ENCODE measurements around the gene SYP.

Gene SYP

DNA sequence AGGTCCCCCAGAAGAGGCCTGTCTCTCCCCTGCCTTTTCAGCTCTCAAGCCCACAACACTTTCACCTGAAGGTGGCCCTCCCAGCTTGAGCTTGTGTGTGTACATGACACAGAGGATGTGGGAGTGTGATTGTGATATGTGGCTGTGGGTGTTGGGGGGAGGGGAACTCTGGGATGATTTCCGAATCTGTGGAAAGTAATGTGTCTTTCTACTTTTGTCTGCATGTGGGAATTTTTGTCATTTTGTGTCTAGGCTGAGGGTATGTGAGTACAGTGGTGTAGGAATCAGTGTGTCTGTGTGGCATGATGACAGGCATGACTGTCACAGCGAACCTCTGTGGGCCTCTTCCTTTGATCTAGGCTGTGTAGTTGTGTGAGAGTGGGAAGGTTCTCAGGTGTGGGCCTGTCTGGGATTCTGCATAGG lies 6.4 kb downstream of the SYP start:
- in situ Hi-C loops (cut with MboI; ENCODE audit: low pct_unique_long_range_greater_than_20kb, low sequenced_read_pairs): no loop called here

DNA sequence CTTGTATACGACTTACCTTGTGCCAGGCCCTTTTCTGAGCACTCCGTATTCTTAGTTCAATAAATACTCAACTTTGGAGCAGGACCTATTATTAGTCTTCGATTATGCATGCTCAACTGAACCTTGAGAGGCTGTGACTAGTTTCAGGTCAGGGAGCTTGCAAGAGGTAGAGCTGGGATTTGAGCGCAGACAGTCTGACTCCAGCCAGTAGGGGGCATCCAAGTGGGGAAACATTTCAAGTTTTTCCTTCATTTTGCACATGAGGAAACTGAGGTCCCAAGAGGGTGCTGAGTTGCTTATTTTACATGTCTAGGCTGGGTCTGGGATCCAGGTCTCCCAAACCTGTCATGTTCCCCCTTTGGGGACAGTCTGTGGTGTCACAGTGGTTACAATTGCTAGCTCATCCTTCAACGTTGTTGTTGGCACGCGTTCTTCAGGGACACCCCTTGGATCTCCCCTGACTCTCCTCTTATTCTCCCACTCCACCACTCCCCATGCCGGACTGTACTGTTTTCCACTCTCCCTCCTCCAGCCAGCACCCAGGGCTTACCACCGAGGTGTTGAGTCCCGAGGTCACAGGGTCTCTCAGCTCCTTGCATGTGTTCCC lies 7.2 kb downstream of the SYP start:
- in situ Hi-C loops (cut with MboI; ENCODE audit: low pct_unique_long_range_greater_than_20kb, low sequenced_read_pairs): no loop called here
- peak; percentile 73 for DNase-seq

More for the DNA sequence above, 6.4 kb downstream of the SYP start:
- DNase-seq: no peak

DNA sequence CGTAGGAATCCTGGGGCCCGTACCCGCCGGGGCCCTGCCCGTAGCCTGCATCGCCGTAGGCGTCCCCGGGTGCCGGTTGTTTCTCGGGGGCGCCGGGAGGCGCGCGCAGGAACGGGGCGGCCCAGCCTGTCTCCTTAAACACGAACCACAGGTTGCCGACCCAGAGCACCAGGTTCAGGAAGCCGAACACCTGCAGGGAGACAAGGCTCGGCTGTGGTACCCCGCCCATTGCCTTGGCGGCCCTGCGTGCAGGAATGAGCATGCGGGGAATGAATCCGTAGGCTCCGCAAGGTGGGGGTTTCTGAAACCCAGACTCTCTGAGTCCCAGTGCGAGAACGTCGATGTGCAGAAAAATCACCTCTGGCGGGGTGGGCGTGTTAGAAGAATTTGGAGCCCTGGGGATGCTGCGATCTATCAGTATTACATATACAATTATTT lies 8.4 kb downstream of the SYP start:
- in situ Hi-C loops (cut with MboI; ENCODE audit: low pct_unique_long_range_greater_than_20kb, low sequenced_read_pairs): no loop called here
- DNase-seq: no peak

DNA sequence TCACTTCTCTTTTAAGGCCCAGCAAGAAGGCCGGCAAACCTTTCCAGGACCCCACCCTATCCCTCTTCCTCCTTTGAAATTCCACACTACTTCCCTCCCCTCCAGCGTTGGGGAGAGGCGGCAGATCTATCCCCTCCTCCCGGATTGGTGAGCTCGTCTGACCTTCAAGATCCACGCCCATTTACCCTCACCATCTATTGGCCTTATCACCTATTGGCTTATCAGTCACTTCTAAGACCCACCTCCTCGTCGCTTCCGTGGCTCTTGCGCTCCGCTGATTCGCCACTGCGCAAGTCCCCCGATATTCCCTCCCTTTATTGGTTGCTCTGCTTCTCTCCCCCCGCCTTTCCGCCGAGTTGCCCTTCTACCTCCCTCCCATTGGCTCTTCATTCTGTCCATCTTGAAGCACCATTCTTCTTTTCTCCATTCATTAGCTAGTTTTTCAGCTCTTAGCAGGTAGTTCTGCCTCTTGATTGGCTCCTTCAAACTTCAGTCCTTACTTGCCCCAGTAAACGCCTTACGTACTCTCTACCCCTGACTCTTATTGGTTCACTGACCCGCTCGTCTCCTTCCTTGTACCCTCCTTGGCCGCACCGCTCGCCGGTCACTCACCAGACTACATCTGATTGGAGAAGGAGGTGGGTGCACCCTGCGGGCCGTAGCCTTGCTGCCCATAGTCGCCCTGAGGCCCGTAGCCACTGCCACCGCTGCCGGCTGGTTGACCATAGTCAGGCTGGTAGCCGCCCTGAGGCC lies 9.0 kb downstream of the SYP start:
- in situ Hi-C loops (cut with MboI; ENCODE audit: low pct_unique_long_range_greater_than_20kb, low sequenced_read_pairs): no loop called here
- DNase-seq: peak; percentile 100

DNA sequence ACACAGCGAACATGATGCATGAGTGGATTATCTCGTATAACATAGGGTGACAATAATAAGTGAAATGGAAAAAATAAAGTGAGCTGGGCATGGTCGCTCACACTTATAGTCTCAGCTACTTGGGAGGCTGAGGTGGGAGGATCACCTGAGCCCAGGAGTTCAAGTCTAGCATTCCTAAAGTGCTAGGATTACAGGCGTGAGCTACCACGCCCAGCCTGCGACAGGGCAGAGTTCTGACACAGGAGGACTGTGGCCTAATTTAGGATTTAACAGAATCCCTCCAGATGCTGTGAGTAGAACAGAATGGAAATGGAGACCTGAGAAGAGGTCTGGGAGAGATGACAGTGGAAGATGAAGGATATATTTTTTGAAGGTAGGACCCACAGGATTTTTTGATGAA lies 10.4 kb downstream of the SYP start:
- no peak for DNase-seq
- in situ Hi-C loops (cut with MboI; ENCODE audit: low pct_unique_long_range_greater_than_20kb, low sequenced_read_pairs): no loop called here

DNA sequence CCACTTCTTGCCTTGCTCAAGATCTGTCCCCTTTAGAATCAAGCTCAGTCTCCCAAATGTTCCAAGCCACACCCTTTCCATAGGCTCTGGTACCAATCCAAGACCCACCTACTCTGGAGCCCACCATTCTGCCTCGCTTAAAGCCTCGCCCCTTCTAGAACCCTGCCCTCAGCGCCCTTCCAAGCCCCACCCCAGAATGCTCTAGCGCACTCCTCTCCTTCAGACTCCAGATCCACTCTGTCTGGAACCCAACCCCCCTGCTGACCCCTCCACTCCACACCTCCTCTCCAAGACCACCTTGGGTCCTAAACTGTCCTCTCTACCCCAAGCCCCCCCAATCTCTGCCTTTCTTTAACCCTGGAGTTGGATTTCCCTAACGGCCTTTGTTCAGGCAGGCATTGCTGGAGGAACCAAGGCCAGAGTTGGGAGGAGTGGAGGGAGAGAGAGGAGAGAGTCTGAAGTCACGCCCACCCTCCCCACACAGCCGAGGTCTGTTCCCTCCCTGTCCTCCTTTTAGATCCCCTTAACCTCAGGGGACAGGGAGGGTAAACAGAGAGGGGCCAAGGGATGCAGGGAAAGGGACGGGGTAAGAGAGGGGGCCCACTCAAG lies 11.4 kb downstream of the SYP start:
- in situ Hi-C loops (cut with MboI; ENCODE audit: low pct_unique_long_range_greater_than_20kb, low sequenced_read_pairs): no loop called here
- DNase-seq: no peak

DNA sequence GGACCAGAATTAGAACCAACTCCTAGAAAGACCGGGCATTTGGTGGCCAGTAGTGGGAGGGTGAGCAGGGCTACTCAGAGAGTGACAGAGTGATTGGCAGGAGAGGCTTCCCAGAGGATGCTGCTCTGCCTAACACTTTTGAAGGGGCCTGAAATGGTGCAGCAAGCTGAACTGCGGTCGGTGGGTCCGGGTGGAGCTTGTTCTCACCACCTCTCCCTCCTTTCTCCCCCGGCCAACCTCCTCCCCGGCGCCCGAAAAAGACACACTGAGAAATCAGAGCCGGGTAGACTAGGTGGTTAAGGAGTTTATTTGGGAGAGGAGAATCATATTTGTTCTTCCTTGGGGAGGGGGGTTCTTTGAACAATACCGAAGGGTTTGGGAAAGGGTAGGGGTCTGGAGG lies 12.5 kb downstream of the SYP start:
- DNase-seq: no peak
- in situ Hi-C loops (cut with MboI; ENCODE audit: low pct_unique_long_range_greater_than_20kb, low sequenced_read_pairs): no loop called here

DNA sequence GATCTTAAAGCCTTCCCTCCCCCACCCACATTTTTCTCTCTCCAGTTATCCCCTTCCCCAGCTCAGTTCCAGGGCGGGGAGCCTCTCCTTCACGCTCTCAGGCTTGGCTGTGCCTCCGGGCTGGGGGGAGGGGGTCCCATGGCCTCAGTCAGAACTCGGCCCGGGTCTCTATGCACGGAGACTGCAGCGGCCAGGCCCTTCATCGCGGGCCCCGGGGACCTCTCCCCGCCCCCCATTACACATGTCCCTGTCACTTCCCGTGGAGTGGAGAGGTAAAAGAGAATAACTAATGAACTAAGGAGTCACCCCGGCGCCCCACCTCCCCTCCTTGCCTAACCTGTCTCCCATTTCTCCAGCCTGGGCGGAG lies 13.0 kb downstream of the SYP start:
- in situ Hi-C loops (cut with MboI; ENCODE audit: low pct_unique_long_range_greater_than_20kb, low sequenced_read_pairs): no loop called here
- DNase-seq: no peak

DNA sequence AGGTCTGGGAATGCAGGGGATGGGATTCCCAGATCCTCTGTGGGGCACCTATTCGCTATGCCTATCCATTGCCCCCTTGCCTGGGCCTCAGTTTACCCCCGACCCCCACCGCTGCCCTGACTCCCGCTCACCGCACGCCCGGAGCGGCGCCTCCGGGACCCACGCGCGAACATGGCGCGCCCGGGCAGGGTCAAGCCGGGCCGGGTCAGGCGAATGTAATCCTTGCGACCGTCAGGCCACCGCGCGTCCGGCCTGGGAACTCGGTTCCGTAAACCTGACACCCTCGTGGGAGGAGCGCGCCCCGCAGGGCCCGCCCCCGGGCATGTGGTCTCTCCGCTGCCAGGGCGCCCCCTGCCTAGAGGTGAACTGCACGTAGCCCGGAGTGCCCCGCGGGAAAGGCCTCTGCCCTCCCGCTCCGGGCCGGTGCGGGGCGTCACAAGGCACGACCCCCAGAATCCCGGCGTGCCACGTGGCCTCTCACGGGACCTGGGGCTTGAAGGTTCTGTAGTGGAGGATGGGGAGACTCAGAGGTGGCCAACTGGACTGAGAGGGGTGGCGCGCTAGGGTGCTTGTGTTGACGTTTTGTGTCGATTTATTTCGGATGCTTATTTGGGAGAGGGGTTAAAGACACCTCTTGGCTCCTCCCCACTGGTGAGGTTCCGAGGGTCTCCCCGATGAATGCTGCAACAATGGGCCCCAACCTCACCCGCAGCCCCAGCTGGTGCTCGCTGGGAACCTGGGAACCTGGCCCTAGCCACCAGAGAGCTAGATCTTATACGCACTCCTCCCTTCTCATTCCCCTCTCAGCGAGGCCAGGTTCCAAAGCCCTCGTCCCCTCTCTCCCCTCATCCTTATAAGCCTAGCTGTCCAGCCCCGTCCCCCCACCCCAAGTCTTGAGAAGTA lies 13.6 kb downstream of the SYP start, which contains the start of gene PRICKLE3:
TSS of gene PRICKLE3 (minus strand) at position 249 of the 903 bp plus-strand sequence. CDS start at position 173, 76 bp downstream.
- in situ Hi-C loops (cut with MboI; ENCODE audit: low pct_unique_long_range_greater_than_20kb, low sequenced_read_pairs): no loop called here
- DNase-seq: peak; percentile 81

DNA sequence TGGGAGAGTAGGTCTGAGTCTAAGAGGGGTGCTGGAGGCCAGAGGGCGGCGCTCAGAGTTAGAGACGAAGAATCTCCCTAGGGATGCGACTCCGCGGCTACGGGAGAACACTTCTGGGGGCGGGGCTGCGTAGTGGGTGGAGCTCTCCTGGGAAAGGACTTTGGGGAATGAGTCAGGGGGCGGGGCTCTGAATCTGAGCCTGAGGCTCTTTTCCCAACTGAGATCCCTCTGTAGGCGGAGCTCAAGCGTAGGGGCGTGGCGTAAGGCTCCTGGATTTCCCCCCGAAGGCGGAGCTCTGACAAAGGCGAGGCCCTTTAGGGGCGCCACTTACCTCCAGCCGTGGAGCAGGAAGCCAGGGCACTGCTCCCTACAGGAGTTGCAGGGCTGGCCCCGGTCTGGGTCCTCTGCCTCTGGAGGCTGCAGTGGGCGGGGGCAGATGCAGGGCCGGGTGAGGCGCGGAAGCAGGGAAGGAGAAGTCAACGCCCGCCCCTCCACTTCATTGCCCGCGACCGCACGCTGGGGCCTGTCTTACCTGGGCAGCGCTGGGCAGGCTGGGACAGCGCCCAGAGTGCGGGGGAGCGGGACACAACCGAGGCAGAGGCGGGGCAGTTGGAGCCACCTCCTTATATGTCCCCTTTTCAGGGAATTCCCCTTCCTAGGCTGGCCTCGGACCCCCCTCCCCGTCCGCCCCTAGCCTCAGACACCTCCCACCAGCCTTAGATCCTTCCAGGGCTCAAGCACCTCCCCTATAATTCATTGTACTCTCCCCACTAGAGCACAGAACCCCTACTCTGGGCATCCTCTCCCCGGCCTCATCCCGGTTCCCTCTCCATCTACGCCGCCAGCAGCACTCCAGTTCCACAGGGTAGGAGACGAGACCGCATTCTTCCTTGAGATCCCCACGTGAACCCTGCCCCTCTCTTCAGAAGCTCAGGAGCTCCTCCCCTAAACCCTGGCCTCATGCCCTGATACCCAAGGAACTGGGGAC lies 15.4 kb downstream of the SYP start:
- in situ Hi-C loops (cut with MboI; ENCODE audit: low pct_unique_long_range_greater_than_20kb, low sequenced_read_pairs): no loop called here
- peak; percentile 93 for DNase-seq

DNA sequence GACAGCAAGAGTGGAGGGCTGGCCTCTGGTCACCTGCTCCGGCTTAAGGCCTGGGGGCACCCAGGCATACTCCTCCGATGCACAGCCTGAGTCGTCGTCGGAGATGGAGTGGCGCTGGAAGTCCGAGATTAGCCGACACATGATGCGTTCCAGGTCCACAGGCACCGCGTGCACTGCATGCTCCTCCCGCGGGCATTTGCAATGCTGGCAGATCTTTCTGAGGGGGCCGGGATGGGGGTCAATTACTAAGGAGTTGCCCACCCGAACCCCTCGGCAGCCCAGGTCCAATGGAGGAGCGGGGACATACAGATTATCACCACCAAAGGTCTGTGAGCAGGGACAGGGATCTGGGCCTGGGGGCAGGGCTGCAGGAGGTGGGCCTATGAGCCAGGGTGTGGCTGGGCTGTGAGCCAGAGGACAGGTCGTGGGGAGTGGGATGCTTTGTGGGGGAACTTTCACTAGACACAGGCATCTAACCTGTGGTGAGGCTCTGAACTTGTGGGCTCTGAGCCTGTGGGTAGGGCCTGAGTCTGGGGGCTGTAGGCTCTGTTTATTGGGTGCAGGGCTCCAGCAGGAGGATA lies 16.2 kb downstream of the SYP start:
- in situ Hi-C loops (cut with MboI; ENCODE audit: low pct_unique_long_range_greater_than_20kb, low sequenced_read_pairs): no loop called here
- DNase-seq: no peak

DNA sequence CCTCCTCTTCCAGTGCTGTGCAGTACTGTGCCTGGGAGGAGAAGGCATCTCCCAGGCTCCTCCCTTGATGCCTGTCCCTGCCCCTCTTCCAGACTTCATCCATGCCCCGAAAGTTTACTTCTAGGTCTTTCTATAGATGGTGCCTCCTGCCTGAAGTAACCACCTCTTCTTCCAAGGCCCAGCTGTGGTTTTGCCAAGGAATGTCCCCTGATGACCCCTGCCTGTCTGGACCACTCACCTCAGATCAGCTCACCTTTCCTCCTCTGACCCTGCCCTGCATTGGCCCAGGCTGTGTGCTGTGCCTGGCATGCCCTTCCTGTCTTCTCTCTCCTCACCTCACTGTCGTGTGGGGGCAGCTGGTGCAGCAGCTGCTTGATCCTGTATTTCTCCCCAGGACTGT lies 20.6 kb downstream of the SYP start:
- in situ Hi-C loops (cut with MboI; ENCODE audit: low pct_unique_long_range_greater_than_20kb, low sequenced_read_pairs): no loop called here
- no peak for DNase-seq

DNA sequence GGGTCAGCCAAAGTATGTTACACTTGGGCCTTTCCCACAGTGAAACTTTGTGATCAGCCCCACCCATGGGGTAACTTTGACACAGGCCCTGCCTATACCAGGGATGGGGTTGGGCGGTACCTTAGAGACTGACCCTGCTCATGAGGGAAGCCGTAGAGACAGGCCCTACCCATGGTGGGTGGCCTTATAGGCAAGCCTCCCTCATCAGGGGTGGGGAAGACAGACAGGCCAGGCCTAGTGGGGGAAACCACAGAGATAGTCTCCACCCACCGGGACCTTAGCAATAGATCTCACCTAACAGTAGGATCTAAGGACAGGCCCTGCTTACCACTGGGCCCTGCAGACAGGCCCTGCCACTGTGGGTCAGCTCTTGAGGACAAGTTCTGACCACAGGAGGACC lies 21.5 kb downstream of the SYP start:
- in situ Hi-C loops (cut with MboI; ENCODE audit: low pct_unique_long_range_greater_than_20kb, low sequenced_read_pairs): no loop called here
- DNase-seq: no peak

DNA sequence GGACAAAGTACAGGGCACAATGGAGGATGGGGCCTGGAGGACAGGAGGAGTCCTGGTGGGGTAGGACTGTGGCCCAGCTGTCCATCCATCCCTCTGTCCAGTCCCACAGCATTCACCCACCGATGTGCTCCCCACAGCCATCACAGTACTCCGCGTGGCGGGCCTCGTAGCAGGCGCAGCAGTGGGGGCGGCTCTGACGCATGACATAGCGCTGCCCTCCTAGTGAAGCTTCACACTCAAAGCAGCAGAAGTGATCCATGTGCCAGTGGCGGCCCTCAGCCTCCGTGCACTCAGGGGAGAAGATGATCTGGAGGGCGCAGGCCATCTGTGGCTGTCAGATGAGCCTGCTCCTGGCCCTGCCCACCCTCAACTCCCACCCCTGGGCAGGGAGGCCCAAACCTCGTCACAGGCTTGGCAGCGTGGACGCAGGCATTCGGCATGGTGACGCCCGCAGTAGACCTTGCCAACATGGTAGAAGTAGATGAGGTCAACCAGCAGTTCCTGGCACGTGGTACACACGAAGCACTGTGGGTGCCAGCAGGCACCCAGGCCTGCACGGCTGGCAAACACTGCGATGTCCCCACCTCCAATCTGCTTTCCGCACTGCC lies 22.0 kb downstream of the SYP start:
- DNase-seq: no peak
- in situ Hi-C loops (cut with MboI; ENCODE audit: low pct_unique_long_range_greater_than_20kb, low sequenced_read_pairs): no loop called here

DNA sequence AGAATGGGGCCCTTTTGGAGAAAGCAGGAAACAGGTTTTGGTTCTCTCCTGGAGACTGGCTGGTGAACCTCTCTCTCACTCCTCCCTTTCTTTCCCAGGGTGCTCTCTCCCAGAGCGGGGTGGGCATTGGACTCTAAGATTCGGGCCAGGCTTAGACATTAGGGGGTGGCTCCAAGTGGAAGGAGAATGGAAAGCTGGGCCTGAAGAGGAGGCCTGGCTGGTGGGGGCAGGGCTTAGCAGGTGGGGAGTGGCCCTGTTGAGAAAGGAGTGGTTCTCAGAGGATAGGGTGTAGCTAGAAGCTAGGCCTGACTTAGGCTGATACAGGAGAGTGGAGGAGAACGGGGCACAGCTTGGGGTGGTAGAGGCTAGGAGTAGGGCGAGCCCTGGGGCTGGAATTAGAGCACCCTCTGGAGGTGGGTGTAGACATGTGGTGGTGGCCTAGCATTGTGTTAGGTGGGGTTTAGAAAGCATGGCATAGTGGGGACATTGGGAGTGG lies 22.6 kb downstream of the SYP start:
- peak; percentile 67 for DNase-seq

DNA sequence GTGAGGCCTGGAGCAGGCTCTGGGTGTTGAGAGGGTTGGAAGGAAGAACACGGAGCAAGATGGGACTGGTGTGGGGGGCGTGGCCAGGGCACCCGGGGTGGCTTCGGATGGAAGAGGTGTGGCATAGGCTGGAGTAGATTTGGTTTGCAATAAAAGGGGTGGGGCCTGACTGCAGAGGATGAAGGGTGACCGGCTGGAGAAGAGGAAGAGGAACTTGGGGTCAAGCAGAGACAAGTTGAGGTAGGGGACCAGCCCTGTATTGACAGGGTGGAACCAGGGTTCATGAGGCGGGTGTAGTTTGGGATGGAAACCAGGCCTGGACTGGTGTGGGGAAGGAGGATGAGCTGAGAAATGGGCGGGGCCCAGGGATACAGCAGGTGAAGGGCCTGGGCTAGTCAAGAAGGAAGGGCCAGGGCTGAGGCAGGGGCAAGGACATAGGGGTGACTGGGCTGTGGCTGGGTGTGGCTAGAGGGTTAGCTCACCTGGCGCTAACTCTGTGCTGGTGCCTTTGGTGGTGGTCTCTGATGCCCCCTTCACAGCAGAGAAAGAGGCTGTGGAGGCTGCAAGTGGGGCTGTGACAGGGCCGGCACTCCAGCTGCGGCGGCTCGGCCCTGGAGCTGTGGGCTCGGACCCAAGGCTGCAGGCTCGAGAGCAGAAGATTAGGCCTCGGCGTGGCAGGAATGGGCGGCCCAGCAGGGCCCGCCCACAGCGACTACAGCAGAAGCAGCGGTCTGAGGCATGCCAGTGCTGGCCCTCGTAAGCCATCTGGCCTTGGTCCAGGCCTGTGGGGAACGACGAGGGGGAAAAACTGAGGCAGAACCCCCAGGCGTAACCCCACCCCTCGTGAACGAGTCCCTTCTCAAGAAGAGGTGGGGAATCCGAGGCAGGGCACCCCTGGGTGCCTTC lies 23.3 kb downstream of the SYP start:
- DNase-seq: peak; percentile 58
- in situ Hi-C loops (cut with MboI; ENCODE audit: low pct_unique_long_range_greater_than_20kb, low sequenced_read_pairs): no loop called here

More for the DNA sequence above, 22.6 kb downstream of the SYP start:
- in situ Hi-C loops (cut with MboI; ENCODE audit: low pct_unique_long_range_greater_than_20kb, low sequenced_read_pairs): no loop called here
